Sigmoid colon (tissue), 7 donors: ENCODE measurements around the gene NCAPD3. TPM values are rescaled to one million over a fixed set of nuclear protein-coding genes. Genes with fewer than 3 reads are reported as not detected.

Source experiments
- DNase-seq: peaks from one replicate; pipeline ENCODE4 v3.0.0-alpha.2; 2019
- H3K27ac ChIP-seq, 4 donors: fragments of 200-600 bp; sonication (generic); one replicate each; pipeline ENCODE4 v1.5.1; 2016 to 2019; ENCODE audit warnings: mild to moderate bottlenecking in 1 of 4
- H3K27me3 ChIP-seq, 3 donors: fragments of 200-600 bp; sonication (generic); one replicate each; pipeline ENCODE4 v1.5.1; 2019; ENCODE audit warnings: mild to moderate bottlenecking in 1 of 3
- H3K36me3 ChIP-seq, 4 donors: fragments of 200-600 bp; sonication (generic); one replicate each; pipeline ENCODE4 v1.5.1; 2016 to 2019
- H3K4me1 ChIP-seq, 4 donors: fragments of 200-600 bp; sonication (generic); one replicate each; pipeline ENCODE4 v1.5.1; 2017 to 2019
- H3K4me3 ChIP-seq, 4 donors: fragments of 200-600 bp; sonication (generic); one replicate each; pipeline ENCODE4 v1.5.1; 2017 to 2019; ENCODE audit warnings: mild to moderate bottlenecking in 2 of 4, moderate library complexity in 1 of 4
- H3K9me3 ChIP-seq, 4 donors: fragments of 200-600 bp in 3 of 4; sonication (generic) in 3 of 4; one replicate each; pipeline versions ENCODE4 v1.5.1 to v1.6.1; 2013 to 2019
- EP300 ChIP-seq, 4 donors: sonication (generic); formaldehyde crosslinking; IDR thresholded peaks; one replicate each; pipeline ENCODE4 v1.6.1; 2017; ENCODE audit warnings: antibody characterized with exemption in 4 of 4
- POLR2A ChIP-seq, 2 donors: fragments of 450-650 bp; IDR thresholded peaks; one replicate each; pipeline ENCODE4 v1.6.1; 2016; ENCODE audit warnings: antibody characterized with exemption in 2 of 2, mild to moderate bottlenecking in 2 of 2, moderate library complexity in 2 of 2
- POLR2AphosphoS5 ChIP-seq, 4 donors: sonication (generic); formaldehyde crosslinking; IDR thresholded peaks; one replicate each; pipeline ENCODE4 v1.6.1; 2017; ENCODE audit warnings: antibody characterized with exemption in 4 of 4
- WGBS, 2 donors: extraction: QIAGEN DNeasy Blood & Tissue Kit; methylation state at CpG; one replicate each; pipeline ENCODE4 v1.1.7; 2013; 5-methylcytosine and 5-hydroxymethylcytosine counted together
- intact Hi-C: fragments of 100-400 bp; cut with DNase I; formaldehyde crosslinking; loops from one replicate; pipeline ENCODE4 v1.15.1; 2023
- polyA plus RNA-seq, 3 donors: library from polyadenylated mRNA; stranded (reverse); fragments of 200-250 nt; gene quantifications; one replicate each; pipeline ENCODE4 v1.2.3, GENCODE V29; 2013
- total RNA-seq, 4 donors: library from RNA; depleted of rRNA; stranded (reverse); fragments of >200 nt; gene quantifications; one replicate each; pipeline ENCODE4 v1.1.0, GENCODE V29; 2016
- TF ChIP-seq, protein P1 (sequence below), 4 experiments: fragments of 450-650 bp in 3 of 4; fragments of 200-600 bp in 1 of 4; IDR thresholded peaks; one replicate each; pipeline ENCODE4 v1.5.1; 2016 to 2019; ENCODE audit warnings: antibody characterized with exemption in 4 of 4, mild to moderate bottlenecking in 3 of 4, moderate library complexity in 2 of 4
- donor health status: healthy with polysubstance abuse.
- donor health status: Bipolar disorder and iron deficiency.
- donor health status: healthy.

The NCAPD3 gene
- total and polyA plus RNA-seq, 7 donors: 1.8 to 13.0 (median 7.5) TPM

GRCh38 chr11:134271978-134272377 is 48.2 kb upstream of the NCAPD3 start:
- whole genome bisulfite sequencing, 2 donors: 85 to 92% methylated on average over 4 of the region's 4 CpGs
- no peak for DNase-seq
- Histone ChIP-seq H3K36me3 (no peaks in the 10 kb centered on the region), H3K9me3 (no peaks in the 10 kb centered on the region), H3K4me3 (no peak overlapping the region), H3K27me3 (peaks cover 42 to 70% (median 61%) of the 10 kb centered on the region in 3 donors), H3K27ac (no peak overlapping the region), H3K4me1 (peaks cover 0 to 18% (median 16%) of the 10 kb centered on the region in 4 donors)
- no peak for TF ChIP-seq POLR2AphosphoS5 (IDR thresholded peaks at IDR 0.05)
- TF ChIP-seq EP300 (IDR thresholded peaks at IDR 0.05): no peak
- TF ChIP-seq POLR2A (IDR thresholded peaks at IDR 0.05): no peak
- TF ChIP-seq, protein P1, sequence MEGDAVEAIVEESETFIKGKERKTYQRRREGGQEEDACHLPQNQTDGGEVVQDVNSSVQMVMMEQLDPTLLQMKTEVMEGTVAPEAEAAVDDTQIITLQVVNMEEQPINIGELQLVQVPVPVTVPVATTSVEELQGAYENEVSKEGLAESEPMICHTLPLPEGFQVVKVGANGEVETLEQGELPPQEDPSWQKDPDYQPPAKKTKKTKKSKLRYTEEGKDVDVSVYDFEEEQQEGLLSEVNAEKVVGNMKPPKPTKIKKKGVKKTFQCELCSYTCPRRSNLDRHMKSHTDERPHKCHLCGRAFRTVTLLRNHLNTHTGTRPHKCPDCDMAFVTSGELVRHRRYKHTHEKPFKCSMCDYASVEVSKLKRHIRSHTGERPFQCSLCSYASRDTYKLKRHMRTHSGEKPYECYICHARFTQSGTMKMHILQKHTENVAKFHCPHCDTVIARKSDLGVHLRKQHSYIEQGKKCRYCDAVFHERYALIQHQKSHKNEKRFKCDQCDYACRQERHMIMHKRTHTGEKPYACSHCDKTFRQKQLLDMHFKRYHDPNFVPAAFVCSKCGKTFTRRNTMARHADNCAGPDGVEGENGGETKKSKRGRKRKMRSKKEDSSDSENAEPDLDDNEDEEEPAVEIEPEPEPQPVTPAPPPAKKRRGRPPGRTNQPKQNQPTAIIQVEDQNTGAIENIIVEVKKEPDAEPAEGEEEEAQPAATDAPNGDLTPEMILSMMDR (IDR thresholded peaks at IDR 0.05): no peak
- intact Hi-C loops: no loop called here

- TF ChIP-seq POLR2A (IDR thresholded peaks at IDR 0.05) (no peak), EP300 (IDR thresholded peaks at IDR 0.05) (no peak), POLR2AphosphoS5 (IDR thresholded peaks at IDR 0.05) (no peak)
- TF ChIP-seq, protein P1 (IDR thresholded peaks at IDR 0.05): no peak
- Histone ChIP-seq H3K4me3 (no peak overlapping the region), H3K27ac (no peak overlapping the region), H3K36me3 (peaks cover 0 to 2% (median 0%) of the 10 kb centered on the region in 4 donors), H3K4me1 (peaks cover 0 to 5% (median under 1%) of the 10 kb centered on the region in 4 donors), H3K27me3 (peaks cover 25 to 53% (median 44%) of the 10 kb centered on the region in 3 donors), H3K9me3 (no peaks in the 10 kb centered on the region)
- 30 to 41% methylated on average over 5 of the region's 5 CpGs for WGBS, 2 donors
- intact Hi-C loops: no loop called here
- no peak for DNase-seq
Measured at GRCh38 chr11:134270250-134270714, 46.5 kb upstream of the NCAPD3 start.

DNA sequence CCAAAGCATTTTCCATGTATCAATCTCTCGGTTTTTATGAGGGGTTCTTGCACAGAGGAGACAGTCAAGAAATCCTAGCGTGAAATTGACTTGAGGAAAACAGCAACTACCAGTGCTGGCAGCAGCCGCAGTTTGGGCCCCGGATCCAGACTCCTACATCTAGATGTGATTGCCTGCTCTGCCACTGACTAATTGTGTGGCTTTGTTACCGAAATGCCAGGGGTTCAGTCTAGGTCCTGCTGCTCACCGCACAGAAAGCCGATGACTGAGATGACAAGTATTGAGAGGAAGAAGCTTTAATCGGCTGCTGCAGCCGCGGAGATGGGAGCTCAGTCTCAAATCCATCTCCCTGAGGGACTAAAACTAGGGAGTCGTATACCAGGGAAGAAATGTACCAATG is 44.2 kb upstream of the NCAPD3 start:
- H3K27ac ChIP-seq: no peak overlapping the region
- DNase-seq: no peak
- H3K27me3 ChIP-seq: peaks cover 16 to 30% (median 21%) of the 10 kb centered on the region in 3 donors
- peaks cover 0 to 5% (median 0%) of the 10 kb centered on the region in 4 donors for H3K4me1 ChIP-seq
- no peak for TF ChIP-seq POLR2A (IDR thresholded peaks at IDR 0.05)
- H3K9me3 ChIP-seq: no peaks in the 10 kb centered on the region
- 91 to 95% methylated on average over 11 of the region's 11 CpGs for WGBS, 2 donors
- intact Hi-C loops: no loop called here
- H3K36me3 ChIP-seq: peaks cover 0 to 26% (median 0%) of the 10 kb centered on the region in 4 donors
- H3K4me3 ChIP-seq: no peak overlapping the region

DNA sequence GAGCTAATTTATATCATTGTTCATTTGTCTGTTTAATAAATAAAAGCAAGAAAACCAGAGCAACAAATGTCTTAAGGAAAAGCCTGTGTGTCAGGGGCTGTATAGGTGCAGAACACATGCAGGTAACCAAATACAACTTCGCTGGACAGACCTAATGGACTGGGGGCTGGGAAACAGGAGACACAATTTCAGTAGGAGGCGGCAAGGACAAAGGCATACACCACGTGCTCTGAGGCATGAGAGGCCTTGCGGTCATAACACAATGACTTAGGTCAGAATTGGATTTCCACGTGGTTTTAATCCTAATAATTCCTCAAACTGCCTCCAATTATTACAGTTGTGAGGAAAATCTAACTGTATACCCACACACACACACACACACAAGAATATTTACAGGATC is 43.7 kb upstream of the NCAPD3 start:
- WGBS, 2 donors: 87 to 90% methylated on average over 5 of the region's 5 CpGs
- Histone ChIP-seq H3K9me3 (no peaks in the 10 kb centered on the region), H3K36me3 (peaks cover 0 to 31% (median 2%) of the 10 kb centered on the region in 4 donors), H3K27me3 (peaks cover 11 to 25% (median 16%) of the 10 kb centered on the region in 3 donors), H3K27ac (no peak overlapping the region), H3K4me1 (peaks cover 0 to 5% (median 0%) of the 10 kb centered on the region in 4 donors), H3K4me3 (no peak overlapping the region)
- DNase-seq: no peak
- TF ChIP-seq POLR2AphosphoS5 (IDR thresholded peaks at IDR 0.05) (no peak), POLR2A (IDR thresholded peaks at IDR 0.05) (no peak), EP300 (IDR thresholded peaks at IDR 0.05) (no peak)
- TF ChIP-seq, protein P1 (IDR thresholded peaks at IDR 0.05): no peak
- intact Hi-C loops: no loop called here

DNA sequence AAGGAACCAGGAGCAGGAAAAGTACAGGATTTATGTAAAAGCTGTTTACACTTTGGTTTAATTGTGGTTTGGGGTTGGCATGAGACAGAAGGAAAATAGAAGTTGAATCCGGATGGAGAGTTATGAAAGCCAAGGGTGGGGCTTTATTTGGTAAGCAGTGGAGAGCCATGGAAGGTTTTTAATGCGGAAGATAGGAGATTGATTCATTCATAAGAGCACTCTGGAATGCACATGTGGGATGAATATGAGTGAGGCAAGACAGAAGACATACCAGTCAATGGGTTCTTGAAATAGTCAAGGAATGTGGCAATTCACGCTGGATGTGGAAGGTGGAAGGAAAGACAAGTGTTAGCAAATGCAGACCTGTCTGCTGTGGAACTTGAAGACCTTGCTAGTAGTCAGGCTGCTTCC is 43.1 kb upstream of the NCAPD3 start:
- intact Hi-C loops: no loop called here
- DNase-seq: no peak
- TF ChIP-seq POLR2A (IDR thresholded peaks at IDR 0.05): no peak
- TF ChIP-seq POLR2AphosphoS5 (IDR thresholded peaks at IDR 0.05): no peak
- TF ChIP-seq EP300 (IDR thresholded peaks at IDR 0.05): no peak
- peaks cover 0 to 5% (median 0%) of the 10 kb centered on the region in 4 donors for H3K4me1 ChIP-seq
- no peak overlapping the region for H3K4me3 ChIP-seq
- H3K27me3 ChIP-seq: peaks cover 8 to 19% (median 11%) of the 10 kb centered on the region in 3 donors
- peaks cover 0 to 37% (median 5%) of the 10 kb centered on the region in 4 donors for H3K36me3 ChIP-seq
- H3K9me3 ChIP-seq: no peaks in the 10 kb centered on the region
- 17 to 58% methylated on average over 3 of the region's 3 CpGs for WGBS, 2 donors
- H3K27ac ChIP-seq: no peak overlapping the region

- intact Hi-C loops: no loop called here
- H3K27ac ChIP-seq: no peak overlapping the region
- no peak overlapping the region for H3K4me3 ChIP-seq
- DNase-seq: no peak
- peaks cover 0 to 41% (median 9%) of the 10 kb centered on the region in 4 donors for H3K36me3 ChIP-seq
- TF ChIP-seq, protein P1 (IDR thresholded peaks at IDR 0.05): no peak
- TF ChIP-seq POLR2AphosphoS5 (IDR thresholded peaks at IDR 0.05) (no peak), EP300 (IDR thresholded peaks at IDR 0.05) (no peak), POLR2A (IDR thresholded peaks at IDR 0.05) (no peak)
- H3K4me1 ChIP-seq: peaks cover 0 to 5% (median 0%) of the 10 kb centered on the region in 4 donors
- H3K9me3 ChIP-seq: no peaks in the 10 kb centered on the region
- H3K27me3 ChIP-seq: peaks cover 4 to 15% (median 7%) of the 10 kb centered on the region in 3 donors
- WGBS, 2 donors: 68 to 80% methylated on average over 5 of the region's 5 CpGs
Measured at GRCh38 chr11:134266440-134266839, 42.7 kb upstream of the NCAPD3 start.
